ENCODE data around the gene CLEC6A.
A peak's percentile ranks its signal among the peaks of the same experiment; 100 is the strongest.
"Not testable (repeated sequence)": the region's sequence is repeated elsewhere in the genome, so short reads cannot be mapped to it uniquely, and the experiment has no call there.

Gene CLEC6A

DNA sequence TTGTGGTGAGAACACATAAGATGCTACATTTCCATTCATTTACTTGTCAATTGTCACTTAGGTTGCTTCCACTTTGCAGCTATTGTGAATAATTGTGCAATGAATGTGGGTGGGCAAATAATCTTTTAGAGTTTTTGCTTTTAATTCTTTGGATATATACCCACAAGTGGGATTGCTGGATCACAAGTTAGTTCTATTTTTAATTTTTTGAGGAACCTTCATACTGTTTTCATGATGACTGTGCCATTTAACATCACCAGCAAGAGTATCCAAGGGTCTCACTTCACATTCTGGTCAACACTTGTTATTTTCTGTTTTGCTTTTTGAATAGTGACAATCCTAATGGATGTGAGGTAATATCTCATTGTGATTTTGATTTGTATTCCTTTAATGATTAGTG, 10.5 kb downstream of the CLEC6A start:
- in situ Hi-C loops (cut with MboI; ENCODE audit: low sequenced_read_pairs): no loop called here

DNA sequence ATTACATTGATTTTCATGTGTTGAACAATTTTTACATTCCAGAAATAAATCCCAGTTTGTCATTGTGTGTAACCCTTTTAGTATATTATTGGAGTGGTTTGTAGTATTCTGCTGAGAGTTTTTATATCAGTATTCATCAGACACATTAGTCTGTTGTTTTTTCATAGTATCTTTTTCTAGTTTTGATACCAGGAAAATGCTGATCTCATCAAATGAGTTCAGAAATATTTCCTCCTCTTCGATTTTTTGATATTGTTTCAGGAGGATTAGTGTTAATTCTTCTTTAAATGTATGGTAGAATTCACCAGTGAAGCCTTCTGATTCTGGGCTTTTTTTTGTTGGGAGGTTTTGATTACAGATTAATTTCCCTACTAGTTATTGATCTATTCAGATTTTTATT, 15.3 kb downstream of the CLEC6A start:
- H3K36me3 ChIP-seq (replicated peaks): no peaks in the 10 kb centered on the region
- H3K4me3 ChIP-seq: no peak overlapping the region
- peaks cover 10% of the 10 kb centered on the region for H3K4me1 ChIP-seq
- in situ Hi-C loops (cut with MboI; ENCODE audit: low sequenced_read_pairs): no loop called here
- 0 out of 2 replicates have a peak, but pooled peaks cover 3% of the 10 kb centered on the region for H3K27me3 ChIP-seq (ENCODE audit: low read depth)
- no peaks in the 10 kb centered on the region for H3K9me3 ChIP-seq
- DNase-seq (ENCODE audit: low spot score in 2 of 2): no peak

More for the DNA sequence above, 10.5 kb downstream of the CLEC6A start:
- Histone ChIP-seq H3K9me3 (no peaks in the 10 kb centered on the region), H3K36me3 (replicated peaks) (no peaks in the 10 kb centered on the region), H3K4me1 (peaks cover 11% of the 10 kb centered on the region), H3K4me3 (no peak overlapping the region), H3K27me3 (ENCODE audit: low read depth) (0 out of 2 replicates have a peak, but pooled peaks cover 2% of the 10 kb centered on the region)
- DNase-seq (ENCODE audit: low spot score in 2 of 2): no peak

DNA sequence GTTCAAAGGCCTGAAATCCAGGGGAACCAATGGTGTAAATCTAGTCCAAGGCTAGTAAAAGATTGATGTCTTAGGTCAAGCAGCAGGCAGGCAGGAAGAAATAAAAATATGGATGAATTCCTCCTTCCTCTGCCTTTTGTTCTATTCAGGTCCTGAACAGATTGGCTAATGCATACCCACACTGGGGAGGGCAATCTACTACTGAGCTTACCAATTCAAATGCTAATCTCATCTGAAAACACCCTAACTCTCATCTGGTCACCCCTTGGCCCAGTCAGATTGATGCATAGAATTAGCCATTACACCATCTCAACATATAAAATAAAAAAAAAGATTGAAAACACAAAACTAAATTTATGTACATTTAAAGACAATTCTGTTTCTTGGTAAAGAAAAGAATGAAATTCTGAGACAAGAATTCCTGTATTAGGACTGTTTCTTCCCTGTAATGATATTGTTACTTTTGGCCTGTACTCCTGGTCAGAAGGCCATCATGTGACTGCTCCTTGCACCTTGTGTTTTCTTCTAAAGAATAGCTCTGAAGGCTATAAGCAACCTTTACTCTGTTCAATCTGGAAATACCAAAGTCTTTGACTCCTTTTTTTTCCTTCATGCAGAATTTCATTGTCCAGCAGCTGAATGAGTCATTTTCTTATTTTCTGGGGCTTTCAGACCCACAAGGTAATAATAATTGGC, 19.9 kb downstream of the CLEC6A start:
- Histone ChIP-seq H3K36me3 (replicated peaks) (no peaks in the 10 kb centered on the region), H3K4me1 (peaks cover 10% of the 10 kb centered on the region), H3K27me3 (ENCODE audit: low read depth) (0 out of 2 replicates have a peak, but pooled peaks cover 3% of the 10 kb centered on the region), H3K9me3 (no peaks in the 10 kb centered on the region), H3K4me3 (no peak overlapping the region)
- DNase-seq (ENCODE audit: low spot score in 2 of 2): peak in 1 of 2 experiments; percentile 38
- in situ Hi-C loops (cut with MboI; ENCODE audit: low sequenced_read_pairs): no loop called here

DNA sequence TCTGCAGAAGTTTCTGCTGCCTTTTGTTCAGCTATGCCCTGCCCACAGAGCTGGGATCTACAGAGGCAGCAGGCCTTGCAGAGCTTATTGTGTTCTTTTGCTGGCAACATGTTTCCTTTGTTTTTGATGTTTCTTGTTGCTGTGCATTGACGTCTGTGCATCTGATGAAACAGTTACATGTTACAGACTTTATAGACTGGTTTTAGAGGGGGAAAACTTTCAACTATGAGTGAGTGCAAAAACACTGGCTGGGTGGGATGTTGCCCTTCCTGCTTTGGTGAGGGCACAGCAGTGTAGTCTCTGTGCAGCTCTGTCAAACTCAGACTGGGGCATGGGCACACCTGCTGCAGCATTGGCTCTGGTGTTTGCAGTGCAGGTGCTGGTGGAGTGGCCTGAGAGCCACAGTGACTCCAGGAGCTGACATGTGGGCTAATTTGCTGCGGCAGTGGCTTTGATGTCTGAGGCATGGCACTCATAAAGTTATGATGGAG, 26.9 kb downstream of the CLEC6A start:
- Histone ChIP-seq H3K27me3 (ENCODE audit: low read depth) (no peaks in the 10 kb centered on the region), H3K36me3 (replicated peaks) (no peaks in the 10 kb centered on the region), H3K9me3 (no peaks in the 10 kb centered on the region), H3K4me1 (peaks cover 13% of the 10 kb centered on the region), H3K4me3 (no peak overlapping the region)
- in situ Hi-C loops (cut with MboI; ENCODE audit: low sequenced_read_pairs): no loop called here
- DNase-seq (ENCODE audit: low spot score in 2 of 2): no peak

GRCh38 chr12:8483079-8483478, 27.3 kb downstream of the CLEC6A start:
- no peaks in the 10 kb centered on the region for H3K9me3 ChIP-seq
- in situ Hi-C loops (cut with MboI; ENCODE audit: low sequenced_read_pairs): no loop called here
- no peak overlapping the region for H3K4me3 ChIP-seq
- no peaks in the 10 kb centered on the region for H3K36me3 ChIP-seq (replicated peaks)
- no peak for DNase-seq (ENCODE audit: low spot score in 2 of 2)
- no peaks in the 10 kb centered on the region for H3K27me3 ChIP-seq (ENCODE audit: low read depth)
- H3K4me1 ChIP-seq: peaks cover 13% of the 10 kb centered on the region

DNA sequence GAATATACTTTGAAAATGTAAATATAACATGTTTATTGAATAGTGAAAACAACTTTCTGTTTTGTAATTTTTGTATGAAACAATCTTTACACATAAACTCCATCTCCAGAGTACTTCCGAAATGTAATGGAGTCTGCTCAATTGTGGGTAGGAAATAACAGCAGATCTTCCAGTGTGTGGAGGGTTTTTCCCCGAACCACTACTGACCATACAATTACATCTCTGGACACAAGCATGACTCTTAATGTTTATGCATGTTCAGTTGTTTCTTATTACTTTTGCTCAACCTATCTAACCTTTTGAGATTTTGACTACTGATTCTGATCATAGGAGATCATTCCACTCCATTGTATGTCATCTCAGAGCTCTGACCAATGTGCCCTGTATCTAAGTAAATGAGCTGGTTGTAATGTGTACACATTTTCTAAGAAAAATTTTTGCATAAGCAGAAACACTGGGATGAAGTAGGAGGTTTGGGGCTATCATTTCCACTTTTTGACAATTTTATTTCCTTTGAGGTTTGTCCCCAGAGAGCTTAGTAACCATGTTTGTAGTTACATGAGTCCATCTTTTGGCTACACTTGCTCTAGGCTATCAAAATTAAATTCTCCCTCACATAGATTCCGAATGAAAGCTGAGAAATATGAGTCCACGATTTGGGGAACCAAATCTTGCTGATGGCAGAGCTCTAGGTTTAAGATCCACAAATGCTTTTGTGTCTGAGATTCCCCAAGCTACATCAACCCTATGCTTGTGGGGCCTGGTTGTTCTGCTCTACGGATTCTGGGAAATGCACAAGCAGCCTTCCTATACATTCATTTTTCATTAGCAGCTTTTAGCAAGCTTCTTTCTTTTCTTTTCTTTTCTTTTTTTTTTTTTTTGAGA, 36.1 kb downstream of the CLEC6A start:
- no peak for DNase-seq (ENCODE audit: low spot score in 2 of 2)
- no peaks in the 10 kb centered on the region for H3K9me3 ChIP-seq
- no peaks in the 10 kb centered on the region for H3K36me3 ChIP-seq (replicated peaks)
- H3K4me1 ChIP-seq: peaks cover 10% of the 10 kb centered on the region
- no peak overlapping the region for H3K4me3 ChIP-seq
- H3K27me3 ChIP-seq (ENCODE audit: low read depth): no peaks in the 10 kb centered on the region
- in situ Hi-C loops (cut with MboI; ENCODE audit: low sequenced_read_pairs): no loop called here

GRCh38 chr12:8493084-8493483, 37.3 kb downstream of the CLEC6A start:
- peaks cover 13% of the 10 kb centered on the region for H3K4me1 ChIP-seq
- H3K27me3 ChIP-seq (ENCODE audit: low read depth): no peaks in the 10 kb centered on the region
- H3K4me3 ChIP-seq: no peak overlapping the region
- H3K36me3 ChIP-seq (replicated peaks): no peaks in the 10 kb centered on the region
- H3K9me3 ChIP-seq: no peaks in the 10 kb centered on the region
- DNase-seq (ENCODE audit: low spot score in 2 of 2): no peak
- in situ Hi-C loops (cut with MboI; ENCODE audit: low sequenced_read_pairs): no loop called here

DNA sequence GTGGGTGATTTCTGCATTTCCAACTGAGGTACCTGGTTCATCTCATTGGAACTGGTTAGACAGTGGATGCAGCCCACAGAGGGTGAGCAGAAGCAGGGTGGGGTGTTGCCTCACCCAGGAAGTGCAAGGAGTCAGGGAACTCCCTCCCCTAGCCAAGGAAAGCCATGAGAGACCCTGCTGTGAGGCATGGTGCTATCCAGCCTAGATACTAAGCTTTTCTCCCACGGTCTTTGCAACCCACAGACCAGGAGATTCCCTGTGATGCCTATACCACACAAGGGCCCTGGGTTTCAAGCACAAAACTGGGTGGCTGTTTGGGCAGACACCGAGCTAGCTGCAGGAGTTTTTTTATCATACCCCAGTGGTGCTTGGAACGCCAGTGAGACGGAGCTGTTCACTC, 39.9 kb downstream of the CLEC6A start:
- in situ Hi-C loops (cut with MboI; ENCODE audit: low sequenced_read_pairs); DNase-seq (ENCODE audit: low spot score in 2 of 2); H3K9me3 ChIP-seq; H3K27me3 ChIP-seq (ENCODE audit: low read depth); H3K4me3 ChIP-seq; H3K36me3 ChIP-seq (replicated peaks): not testable (repeated sequence)
- H3K4me1 ChIP-seq: peaks cover 13% of the 10 kb centered on the region

DNA sequence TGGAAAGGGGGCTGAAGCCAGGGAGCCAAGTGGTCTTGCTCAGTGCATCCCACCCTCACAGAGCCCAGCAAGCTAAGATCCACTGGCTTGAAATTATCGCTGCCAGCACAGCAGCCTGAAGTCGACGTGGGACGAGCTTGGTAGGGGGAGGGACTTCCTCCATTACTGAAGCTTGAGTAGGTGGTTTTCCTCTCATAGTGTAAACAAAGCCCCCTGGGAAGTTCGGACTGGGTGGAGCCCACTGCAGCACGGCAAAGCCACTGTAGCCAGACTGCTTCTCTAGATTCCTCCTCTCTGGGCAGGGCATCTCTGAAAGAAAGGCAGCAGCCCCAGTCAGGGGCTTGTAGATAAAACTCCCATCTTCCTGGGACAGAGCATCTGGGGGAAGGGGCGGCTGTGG, 40.3 kb downstream of the CLEC6A start:
- in situ Hi-C loops (cut with MboI; ENCODE audit: low sequenced_read_pairs); H3K9me3 ChIP-seq; H3K4me3 ChIP-seq; H3K36me3 ChIP-seq (replicated peaks); H3K27me3 ChIP-seq (ENCODE audit: low read depth): not testable (repeated sequence)
- H3K4me1 ChIP-seq: peaks cover 13% of the 10 kb centered on the region
- DNase-seq (ENCODE audit: low spot score in 2 of 2): peak; percentile 28 to 60

DNA sequence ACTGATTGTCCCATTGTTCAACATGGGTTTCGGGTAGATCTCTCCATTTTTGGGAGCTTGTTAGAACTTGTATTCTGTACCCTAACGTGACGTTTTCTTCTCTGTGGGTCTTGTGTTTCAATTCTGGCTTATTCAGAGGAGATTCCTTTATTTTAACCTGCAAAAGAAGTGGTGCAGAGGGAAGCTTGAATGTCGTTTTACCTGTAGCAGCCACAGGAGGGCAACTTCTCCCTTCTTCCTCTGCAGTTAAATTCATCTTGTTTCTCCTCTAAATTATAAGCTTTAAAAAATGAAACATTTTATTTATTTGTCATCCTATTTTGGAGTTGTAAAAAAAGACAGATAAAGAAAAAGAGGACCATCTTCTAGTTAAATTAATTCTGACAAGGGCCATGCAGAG, 43.9 kb downstream of the CLEC6A start:
- in situ Hi-C loops (cut with MboI; ENCODE audit: low sequenced_read_pairs): no loop called here
- no peak for DNase-seq (ENCODE audit: low spot score in 2 of 2)
- H3K4me1 ChIP-seq: peaks cover 13% of the 10 kb centered on the region
- H3K36me3 ChIP-seq (replicated peaks): no peaks in the 10 kb centered on the region
- no peaks in the 10 kb centered on the region for H3K27me3 ChIP-seq (ENCODE audit: low read depth)
- H3K4me3 ChIP-seq: no peak overlapping the region
- no peaks in the 10 kb centered on the region for H3K9me3 ChIP-seq

GRCh38 chr12:8501720-8502119, 46.0 kb downstream of the CLEC6A start:
- H3K4me3 ChIP-seq: no peak overlapping the region
- DNase-seq (ENCODE audit: low spot score in 2 of 2): no peak
- H3K27me3 ChIP-seq (ENCODE audit: low read depth): no peaks in the 10 kb centered on the region
- no peaks in the 10 kb centered on the region for H3K36me3 ChIP-seq (replicated peaks)
- no peaks in the 10 kb centered on the region for H3K9me3 ChIP-seq
- H3K4me1 ChIP-seq: peaks cover 5% of the 10 kb centered on the region
- in situ Hi-C loops (cut with MboI; ENCODE audit: low sequenced_read_pairs): no loop called here

GRCh38 chr12:8504351-8504750, 48.6 kb downstream of the CLEC6A start:
- no peaks in the 10 kb centered on the region for H3K27me3 ChIP-seq (ENCODE audit: low read depth)
- no peak for DNase-seq (ENCODE audit: low spot score in 2 of 2)
- H3K4me3 ChIP-seq: no peak overlapping the region
- H3K4me1 ChIP-seq: no peaks in the 10 kb centered on the region
- no peaks in the 10 kb centered on the region for H3K36me3 ChIP-seq (replicated peaks)
- no peaks in the 10 kb centered on the region for H3K9me3 ChIP-seq
- in situ Hi-C loops (cut with MboI; ENCODE audit: low sequenced_read_pairs): no loop called here

GRCh38 chr12:8507596-8507995, 51.8 kb downstream of the CLEC6A start:
- Histone ChIP-seq H3K4me1 (no peaks in the 10 kb centered on the region), H3K27me3 (ENCODE audit: low read depth) (no peaks in the 10 kb centered on the region), H3K4me3 (no peak overlapping the region), H3K36me3 (replicated peaks) (no peaks in the 10 kb centered on the region), H3K9me3 (no peaks in the 10 kb centered on the region)
- DNase-seq (ENCODE audit: low spot score in 2 of 2): no peak
- in situ Hi-C loops (cut with MboI; ENCODE audit: low sequenced_read_pairs): no loop called here

DNA sequence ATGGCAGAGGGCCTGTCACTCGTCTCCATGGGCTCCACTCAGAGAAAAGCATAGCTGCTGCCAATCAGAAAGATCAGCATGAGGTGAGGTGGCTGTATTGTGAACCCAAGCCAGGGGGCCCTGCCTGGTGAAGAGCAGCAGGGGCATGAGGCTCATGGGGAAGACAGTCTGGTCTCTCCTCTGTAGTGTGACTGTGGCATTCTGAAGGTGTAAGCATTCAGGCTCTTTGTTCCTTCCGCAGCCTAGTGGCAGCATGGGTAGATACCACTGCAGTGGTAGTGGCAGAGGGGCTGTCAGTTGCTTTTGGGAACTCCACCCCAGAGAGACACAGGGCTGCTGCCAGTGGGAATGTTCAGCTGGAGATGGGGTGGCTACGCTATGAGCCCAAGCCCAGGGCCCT, 52.5 kb downstream of the CLEC6A start:
- no peaks in the 10 kb centered on the region for H3K4me1 ChIP-seq
- no peaks in the 10 kb centered on the region for H3K27me3 ChIP-seq (ENCODE audit: low read depth)
- H3K4me3 ChIP-seq: no peak overlapping the region
- H3K9me3 ChIP-seq: no peaks in the 10 kb centered on the region
- in situ Hi-C loops (cut with MboI; ENCODE audit: low sequenced_read_pairs): no loop called here
- DNase-seq (ENCODE audit: low spot score in 2 of 2): no peak
- H3K36me3 ChIP-seq (replicated peaks): no peaks in the 10 kb centered on the region

Data from HAP-1 (cell line).